ENCODE measurements around the gene CDC42EP2. TPM values are rescaled to one million over a fixed set of nuclear protein-coding genes. Genes with fewer than 3 reads are reported as not detected.

Gene CDC42EP2
- total and polyA plus RNA-seq, 2 donors (not counting 3 experiments of a cell fraction or from before 2014, with no cell fraction given): 23.9 to 26.4 TPM

DNA sequence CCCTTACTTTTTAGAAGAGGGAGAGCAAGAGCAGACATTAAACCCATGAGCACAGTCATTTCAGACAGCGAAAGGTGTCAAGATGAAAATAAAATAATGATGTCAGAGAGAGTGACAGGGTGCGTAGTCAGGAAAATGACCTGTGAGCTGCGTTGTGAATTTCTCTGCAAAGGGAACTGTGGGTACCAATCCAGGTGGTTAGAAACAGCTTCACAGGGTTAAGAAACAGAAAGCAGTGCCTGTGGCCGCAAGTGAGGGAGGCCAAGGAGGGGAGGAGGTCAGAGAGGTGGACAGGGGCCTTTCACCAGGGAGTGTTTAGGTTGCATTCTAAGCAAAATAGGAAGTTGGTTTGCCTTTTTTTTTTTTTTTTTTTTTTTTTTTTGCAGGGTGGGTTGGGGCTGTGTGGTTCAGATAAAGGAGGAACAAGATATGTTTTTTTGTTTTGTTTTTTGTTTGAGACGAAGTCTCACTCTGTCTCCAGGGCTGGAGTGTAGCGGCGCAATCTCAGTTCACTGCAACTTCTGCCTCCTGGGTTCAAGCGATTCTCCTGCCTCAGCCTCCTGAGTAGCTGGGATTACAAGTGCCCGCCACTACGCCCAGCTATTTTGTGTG, 47.8 kb downstream of the CDC42EP2 start:
- TF ChIP-seq POLR2AphosphoS5 (IDR thresholded peaks at IDR 0.05; ENCODE audit: insufficient read depth, low read depth, low read length) (no peak), GATA2 (IDR thresholded peaks at IDR 0.05; ENCODE audit: insufficient read depth, insufficient read length, low read depth, low read length) (no peak)
- Histone ChIP-seq H3K9ac (replicated peaks; ENCODE audit: extremely low read depth, insufficient read depth, low read length) (no peak overlapping the region), H3K9me1 (replicated peaks; ENCODE audit: control insufficient read depth, extremely low read depth, insufficient read depth, low read length) (no peaks in the 10 kb centered on the region), H2AFZ (ENCODE audit: low read depth, low read length) (no peak overlapping the region), H4K20me1 (replicated peaks; ENCODE audit: control insufficient read depth, extremely low read depth, insufficient read depth, low read length) (no peaks in the 10 kb centered on the region), H3K4me2 (ENCODE audit: insufficient read depth, low read length) (no peak overlapping the region), H3K4me1 (ENCODE audit: control insufficient read depth, extremely low read depth, insufficient read depth, low read length) (no peaks in the 10 kb centered on the region), H3K9me3 (replicated peaks; ENCODE audit: control insufficient read depth, insufficient read depth, low read length) (no peaks in the 10 kb centered on the region), H3K4me3 (replicated peaks in 1 of 3; ENCODE audit: insufficient read depth in 1 of 3, low read depth in 1 of 3, low read length in 3 of 3) (no peak overlapping the region), H3K79me2 (ENCODE audit: control insufficient read depth, insufficient read depth, low read length) (no peaks in the 10 kb centered on the region), H3K27me3 (ENCODE audit: control insufficient read depth in 2 of 2, insufficient read depth in 2 of 2, low read length in 2 of 2) (no peaks in the 10 kb centered on the region), H3K36me3 (ENCODE audit: control insufficient read depth in 2 of 2, extremely low read depth in 1 of 2, insufficient read depth in 2 of 2, low read length in 2 of 2) (no peaks in the 10 kb centered on the region), H3K27ac (ENCODE audit: insufficient read depth, low read depth, low read length) (no peak overlapping the region)
- BruUV-seq (replicated peaks): no TSS peak
- ChIA-PET POLR2A (no interaction called here), CTCF (interaction anchor here (1.2 to 1.5 kb wide), 2 partner anchors 9 to 53 kb away, joined by 3 read pairs; no protein-coding TSS in a partner anchor)
- FAIRE-seq: no peak
- intact Hi-C loops (cut with micrococcal nuclease): loop anchor here (10.0 kb wide), 1 partner anchor 52 kb away; no protein-coding TSS in a partner anchor
- DNase-seq (ENCODE audit: low read depth, low spot score): no peak
- dilution Hi-C loops (cut with MboI; ENCODE audit: extremely low pct_ligation_motif_present, low sequenced_read_pairs): no loop called here

DNA sequence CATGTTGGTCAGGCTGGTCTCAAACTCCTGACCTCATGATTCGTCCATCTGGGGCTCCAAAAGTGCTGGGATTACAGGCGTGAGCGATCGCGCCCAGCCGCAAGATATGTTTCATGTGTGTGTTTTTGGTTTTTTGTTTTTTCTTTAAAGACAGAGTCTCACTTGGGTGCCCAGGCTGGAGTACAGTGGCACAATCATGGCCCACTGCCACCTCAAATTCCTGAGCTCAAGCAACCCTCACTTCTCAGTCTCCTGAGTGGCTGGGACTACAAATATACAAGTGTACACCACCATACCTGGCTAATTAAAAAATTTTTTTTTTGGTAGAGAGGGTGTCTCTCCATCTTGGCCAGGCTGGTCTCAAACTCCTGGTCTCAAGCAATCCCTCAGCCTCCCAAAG, 48.3 kb downstream of the CDC42EP2 start:
- ChIA-PET POLR2A (no interaction called here), CTCF (interaction anchor here (1.2 to 1.5 kb wide), 2 partner anchors 8 to 53 kb away, joined by 3 read pairs; no protein-coding TSS in a partner anchor)
- TF ChIP-seq JUN (IDR thresholded peaks at IDR 0.05; ENCODE audit: borderline replicate concordance, insufficient read depth, insufficient read length, low read depth): no peak
- no peak for TF ChIP-seq POLR2A (IDR thresholded peaks at IDR 0.05; ENCODE audit: low read depth, low read length)
- TF ChIP-seq FOS (IDR thresholded peaks at IDR 0.05; ENCODE audit: borderline replicate concordance, insufficient read depth, low read length): no peak
- TF ChIP-seq MAX (IDR thresholded peaks at IDR 0.05; ENCODE audit: insufficient read depth, insufficient read length): no peak
- TF ChIP-seq MYC (IDR thresholded peaks at IDR 0.05; ENCODE audit: low read depth, low read length): no peak
- TF ChIP-seq EZH2 (IDR thresholded peaks at IDR 0.05; ENCODE audit: borderline replicate concordance, low read depth, low read length, severe bottlenecking): no peak
- DNase-seq (ENCODE audit: low read depth, low spot score): no peak
- no peak overlapping the region for H3K9ac ChIP-seq (replicated peaks; ENCODE audit: extremely low read depth, insufficient read depth, low read length)
- H3K9me3 ChIP-seq (replicated peaks; ENCODE audit: control insufficient read depth, insufficient read depth, low read length): no peaks in the 10 kb centered on the region
- no TSS peak for BruUV-seq (replicated peaks)
- intact Hi-C loops (cut with micrococcal nuclease) (loop anchor here (10.0 kb wide), 1 partner anchor 52 kb away; no protein-coding TSS in a partner anchor), dilution Hi-C loops (cut with MboI; ENCODE audit: extremely low pct_ligation_motif_present, low sequenced_read_pairs) (no loop called here)
- FAIRE-seq: no peak
- H3K36me3 ChIP-seq (ENCODE audit: control insufficient read depth in 2 of 2, extremely low read depth in 1 of 2, insufficient read depth in 2 of 2, low read length in 2 of 2): no peaks in the 10 kb centered on the region
- no peaks in the 10 kb centered on the region for H3K4me1 ChIP-seq (ENCODE audit: control insufficient read depth, extremely low read depth, insufficient read depth, low read length)
- H3K9me1 ChIP-seq (replicated peaks; ENCODE audit: control insufficient read depth, extremely low read depth, insufficient read depth, low read length): no peaks in the 10 kb centered on the region
- H3K4me2 ChIP-seq (ENCODE audit: insufficient read depth, low read length): no peak overlapping the region
- H3K79me2 ChIP-seq (ENCODE audit: control insufficient read depth, insufficient read depth, low read length): no peaks in the 10 kb centered on the region
- no peaks in the 10 kb centered on the region for H3K27me3 ChIP-seq (ENCODE audit: control insufficient read depth in 2 of 2, insufficient read depth in 2 of 2, low read length in 2 of 2)
- H2AFZ ChIP-seq (ENCODE audit: low read depth, low read length): no peak overlapping the region
- H3K27ac ChIP-seq (ENCODE audit: insufficient read depth, low read depth, low read length): no peak overlapping the region
- no peaks in the 10 kb centered on the region for H4K20me1 ChIP-seq (replicated peaks; ENCODE audit: control insufficient read depth, extremely low read depth, insufficient read depth, low read length)
- H3K4me3 ChIP-seq (replicated peaks in 1 of 3; ENCODE audit: insufficient read depth in 1 of 3, low read depth in 1 of 3, low read length in 3 of 3): no peak overlapping the region

Data from endothelial cell of umbilical vein (primary cell).